HCT116 (cell line): ENCODE measurements around the gene FRMD4A.

Source experiments
- EZH2 ChIP-seq: fragments of 200-600 bp; sonication (generic); IDR thresholded peaks from 2 replicates; pipeline ENCODE4 v1.6.1; 2017; ENCODE audit warnings: antibody characterized with exemption, mixed run types
- EZH2phosphoT487 ChIP-seq: fragments of 200-600 bp; IDR thresholded peaks from 2 replicates; pipeline ENCODE4 v1.6.1; 2018; ENCODE audit warnings: antibody characterized with exemption, borderline replicate concordance
- POLR2A ChIP-seq: IDR thresholded peaks from 2 replicates; pipeline ENCODE4 v1.7.0; 2011; ENCODE audit warnings: borderline replicate concordance; ENCODE audit not compliant: insufficient read depth, insufficient read length; ENCODE audit errors: extremely low read depth
- POLR2AphosphoS5 ChIP-seq: IDR thresholded peaks from 2 replicates; pipeline ENCODE4 v1.6.1; 2011; ENCODE audit warnings: mild to moderate bottlenecking, low read depth, low read length, moderate library complexity
- SP1 ChIP-seq: IDR thresholded peaks from 2 replicates; pipeline ENCODE4 v1.6.1; 2012; ENCODE audit warnings: low read depth
- TCF7L2 ChIP-seq: IDR thresholded peaks from 2 replicates; pipeline ENCODE4 v1.7.0; 2011; ENCODE audit warnings: borderline replicate concordance, inconsistent platforms; ENCODE audit not compliant: insufficient read depth, insufficient read length; ENCODE audit errors: extremely low read depth
- YY1 ChIP-seq: IDR thresholded peaks from 2 replicates; pipeline ENCODE4 v1.6.1; 2011; ENCODE audit warnings: low read length, low read depth, moderate library complexity, mild to moderate bottlenecking; ENCODE audit not compliant: insufficient replicate concordance; ENCODE audit errors: extremely low read depth
- ZFX ChIP-seq: fragments of 450-650 bp; IDR thresholded peaks from 2 replicates; pipeline ENCODE4 v1.6.1; 2017
- TF ChIP-seq, protein P1 (sequence below), 3 experiments: fragments of 200-600 bp in 1 of 3; sonication (generic) in 1 of 3; IDR thresholded peaks in 2 of 3; conservative IDR thresholded peaks in 1 of 3; 2 replicates each; pipeline ENCODE4 v1.5.1; 2012 to 2017; ENCODE audit warnings: low read depth in 2 of 3, low read length in 2 of 3, antibody characterized with exemption in 1 of 3, borderline replicate concordance in 1 of 3, control low read depth in 1 of 3, mild to moderate bottlenecking in 1 of 3, mixed read lengths in 1 of 3, mixed run types in 1 of 3, moderate library complexity in 1 of 3; ENCODE audit not compliant: insufficient read depth in 1 of 3

DNA sequence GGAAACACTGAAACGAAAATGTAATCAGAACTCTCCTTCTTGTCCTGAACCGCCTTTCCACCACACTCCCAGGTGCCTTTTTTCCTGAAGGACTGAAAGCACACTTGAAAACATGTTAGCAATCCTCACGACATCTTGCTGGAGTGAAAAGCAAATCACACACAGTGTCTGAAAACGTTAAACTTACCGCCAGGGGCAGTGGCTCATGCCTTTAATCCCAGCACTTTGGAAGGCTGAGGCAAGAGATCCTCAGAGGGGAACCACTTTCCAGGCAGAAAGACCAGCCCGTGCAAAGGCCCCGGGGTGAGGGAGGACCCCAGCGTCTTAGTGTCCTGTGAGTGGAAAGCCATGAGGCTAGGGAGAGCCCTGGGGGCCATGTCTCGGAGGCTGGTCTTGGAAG lies 533.6 kb downstream of the FRMD4A start:
- TF ChIP-seq ZFX (no peak), YY1 (no peak), EZH2 (no peak), POLR2A (no peak), SP1 (no peak), TCF7L2 (no peak), EZH2phosphoT487 (no peak), POLR2AphosphoS5 (no peak)
- TF ChIP-seq, protein P1, sequence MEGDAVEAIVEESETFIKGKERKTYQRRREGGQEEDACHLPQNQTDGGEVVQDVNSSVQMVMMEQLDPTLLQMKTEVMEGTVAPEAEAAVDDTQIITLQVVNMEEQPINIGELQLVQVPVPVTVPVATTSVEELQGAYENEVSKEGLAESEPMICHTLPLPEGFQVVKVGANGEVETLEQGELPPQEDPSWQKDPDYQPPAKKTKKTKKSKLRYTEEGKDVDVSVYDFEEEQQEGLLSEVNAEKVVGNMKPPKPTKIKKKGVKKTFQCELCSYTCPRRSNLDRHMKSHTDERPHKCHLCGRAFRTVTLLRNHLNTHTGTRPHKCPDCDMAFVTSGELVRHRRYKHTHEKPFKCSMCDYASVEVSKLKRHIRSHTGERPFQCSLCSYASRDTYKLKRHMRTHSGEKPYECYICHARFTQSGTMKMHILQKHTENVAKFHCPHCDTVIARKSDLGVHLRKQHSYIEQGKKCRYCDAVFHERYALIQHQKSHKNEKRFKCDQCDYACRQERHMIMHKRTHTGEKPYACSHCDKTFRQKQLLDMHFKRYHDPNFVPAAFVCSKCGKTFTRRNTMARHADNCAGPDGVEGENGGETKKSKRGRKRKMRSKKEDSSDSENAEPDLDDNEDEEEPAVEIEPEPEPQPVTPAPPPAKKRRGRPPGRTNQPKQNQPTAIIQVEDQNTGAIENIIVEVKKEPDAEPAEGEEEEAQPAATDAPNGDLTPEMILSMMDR (IDR thresholded peaks at IDR 0.05 in 2 of 3, conservative IDR thresholded peaks at IDR 0.05 in 1 of 3; ENCODE audit: borderline replicate concordance in 1 of 3, insufficient read depth in 1 of 3, low read depth in 2 of 3, low read length in 2 of 3): no peak
